ENCODE results near the gene MAPT.

MAPT gene

GRCh38 chr17:46047856-46048255 lies 153.5 kb downstream of the MAPT start:
- H3K9me3 ChIP-seq (ENCODE audit: insufficient read depth, low read length, severe bottlenecking): no peaks in the 10 kb centered on the region
- H3K36me3 ChIP-seq (ENCODE audit: insufficient read depth, low read length): peaks cover 93% of the 10 kb centered on the region
- peaks cover 39% of the 10 kb centered on the region; the same call in 1 of the 2 replicates for H3K79me2 ChIP-seq (ENCODE audit: insufficient read depth, low read length)
- H3K4me3 ChIP-seq (ENCODE audit: low read depth in 1 of 2, low read length in 2 of 2): no peak overlapping the region
- H2AFZ ChIP-seq (ENCODE audit: low read depth, low read length): no peak overlapping the region
- ATAC-seq (ENCODE audit: insufficient read depth, low read depth): no peak
- H4K20me1 ChIP-seq (ENCODE audit: insufficient read depth, low read length): peaks cover 16% of the 10 kb centered on the region
- H3K9ac ChIP-seq (ENCODE audit: low read depth, low read length): no peak overlapping the region
- no peak overlapping the region for H3K27ac ChIP-seq (ENCODE audit: low read length)
- no peak for DNase-seq
- no peaks in the 10 kb centered on the region for H3K27me3 ChIP-seq (ENCODE audit: insufficient read depth, low read length, poor library complexity)
- no peaks in the 10 kb centered on the region for H3K4me1 ChIP-seq (ENCODE audit: insufficient read depth, low read length)
- H3K4me2 ChIP-seq (ENCODE audit: insufficient read depth, low read length): no peak overlapping the region
- TF ChIP-seq CTCF (IDR thresholded peaks at IDR 0.05; ENCODE audit: borderline replicate concordance, extremely low read depth, low read length, poor library complexity, severe bottlenecking) (no peak), EZH2 (IDR thresholded peaks at IDR 0.05; ENCODE audit: borderline replicate concordance, low read depth, low read length, severe bottlenecking) (no peak)

GRCh38 chr17:46049656-46050055 lies 155.3 kb downstream of the MAPT start:
- Histone ChIP-seq H3K79me2 (ENCODE audit: insufficient read depth, low read length) (peaks cover 39% of the 10 kb centered on the region), H3K27me3 (ENCODE audit: insufficient read depth, low read length, poor library complexity) (no peaks in the 10 kb centered on the region), H3K9me3 (ENCODE audit: insufficient read depth, low read length, severe bottlenecking) (no peaks in the 10 kb centered on the region), H3K36me3 (ENCODE audit: insufficient read depth, low read length) (peaks cover 87% of the 10 kb centered on the region), H3K9ac (ENCODE audit: low read depth, low read length) (no peak overlapping the region), H2AFZ (ENCODE audit: low read depth, low read length) (no peak overlapping the region), H3K4me3 (ENCODE audit: low read depth in 1 of 2, low read length in 2 of 2) (no peak overlapping the region), H3K4me1 (ENCODE audit: insufficient read depth, low read length) (no peaks in the 10 kb centered on the region), H3K27ac (ENCODE audit: low read length) (no peak overlapping the region), H3K4me2 (ENCODE audit: insufficient read depth, low read length) (no peak overlapping the region), H4K20me1 (ENCODE audit: insufficient read depth, low read length) (peaks cover 19% of the 10 kb centered on the region)
- DNase-seq (no peak), ATAC-seq (ENCODE audit: insufficient read depth, low read depth) (no peak)
- no peak for TF ChIP-seq CTCF (IDR thresholded peaks at IDR 0.05; ENCODE audit: borderline replicate concordance, extremely low read depth, low read length, poor library complexity, severe bottlenecking)
- no peak for TF ChIP-seq EZH2 (IDR thresholded peaks at IDR 0.05; ENCODE audit: borderline replicate concordance, low read depth, low read length, severe bottlenecking)

- no peak for ATAC-seq (ENCODE audit: insufficient read depth, low read depth)
- DNase-seq: no peak
- Histone ChIP-seq H3K79me2 (ENCODE audit: insufficient read depth, low read length) (peaks cover 68% of the 10 kb centered on the region), H4K20me1 (ENCODE audit: insufficient read depth, low read length) (peaks cover 21% of the 10 kb centered on the region), H3K27ac (ENCODE audit: low read length) (no peak overlapping the region), H3K4me1 (ENCODE audit: insufficient read depth, low read length) (no peaks in the 10 kb centered on the region), H3K27me3 (ENCODE audit: insufficient read depth, low read length, poor library complexity) (no peaks in the 10 kb centered on the region), H3K4me3 (ENCODE audit: low read depth in 1 of 2, low read length in 2 of 2) (no peak overlapping the region), H3K9me3 (ENCODE audit: insufficient read depth, low read length, severe bottlenecking) (no peaks in the 10 kb centered on the region), H3K4me2 (ENCODE audit: insufficient read depth, low read length) (no peak overlapping the region), H3K36me3 (ENCODE audit: insufficient read depth, low read length) (peaks cover 81% of the 10 kb centered on the region), H2AFZ (ENCODE audit: low read depth, low read length) (no peak overlapping the region), H3K9ac (ENCODE audit: low read depth, low read length) (no peak overlapping the region)
- TF ChIP-seq EZH2 (IDR thresholded peaks at IDR 0.05; ENCODE audit: borderline replicate concordance, low read depth, low read length, severe bottlenecking): no peak
- no peak for TF ChIP-seq CTCF (IDR thresholded peaks at IDR 0.05; ENCODE audit: borderline replicate concordance, extremely low read depth, low read length, poor library complexity, severe bottlenecking)
Measured at GRCh38 chr17:46053911-46054534, 159.7 kb downstream of the MAPT start.
